Endothelial cell (in vitro differentiated cells): Measurements from ENCODE around the gene ZNF217. TPM values are rescaled to one million over a fixed set of nuclear protein-coding genes. Genes with fewer than 3 reads are reported as not detected.

Experiments
- DNase-seq: peaks from one replicate; pipeline ENCODE4 v3.0.0; 2021; ENCODE audit warnings: low spot score
- H3K27ac Mint-ChIP-seq: one replicate; pipeline ENCODE4 v1.8.0; 2021; ENCODE audit warnings: mixed read lengths, inconsistent platforms; ENCODE audit not compliant: unreplicated experiment
- H3K27me3 Mint-ChIP-seq: one replicate; pipeline ENCODE4 v1.8.0; 2021; ENCODE audit warnings: mild to moderate bottlenecking, moderate library complexity, mixed read lengths, inconsistent platforms; ENCODE audit not compliant: unreplicated experiment
- H3K36me3 Mint-ChIP-seq: one replicate; pipeline ENCODE4 v1.8.0; 2021; ENCODE audit warnings: mild to moderate bottlenecking, low read depth, mixed read lengths, inconsistent platforms; ENCODE audit not compliant: unreplicated experiment
- H3K4me1 Mint-ChIP-seq: one replicate; pipeline ENCODE4 v1.8.0; 2021; ENCODE audit warnings: mild to moderate bottlenecking, mixed read lengths, inconsistent platforms; ENCODE audit not compliant: unreplicated experiment
- H3K4me3 Mint-ChIP-seq: one replicate; pipeline ENCODE4 v1.8.0; 2021; ENCODE audit warnings: mild to moderate bottlenecking, mixed read lengths, inconsistent platforms; ENCODE audit not compliant: unreplicated experiment
- H3K9me3 Mint-ChIP-seq: one replicate; pipeline ENCODE4 v1.8.0; 2021; ENCODE audit warnings: mixed read lengths, inconsistent platforms; ENCODE audit not compliant: unreplicated experiment
- CTCF ChIP-seq: fragments of 200-600 bp; sonication (generic); IDR thresholded peaks from one replicate; pipeline ENCODE4 v1.5.0; 2021; ENCODE audit warnings: antibody characterized with exemption; ENCODE audit not compliant: unreplicated experiment
- total RNA-seq: library from RNA; stranded (reverse); fragmentation: NEBNext Ultra II Directional; extraction: Animal tissue kit (Norgen Biotek cat#: 25700); gene quantifications from one replicate; pipeline ENCODE4 v1.2.1, GENCODE V29; 2021; ENCODE audit not compliant: unreplicated experiment

Gene ZNF217
- total RNA-seq, 1 donor from 2014 or later, result 76.7 TPM

- H3K4me3 Mint-ChIP-seq, result no peak overlapping the region
- no peak overlapping the region for H3K27ac Mint-ChIP-seq
- peaks cover 21% of the 10 kb centered on the region for H3K36me3 Mint-ChIP-seq
- DNase-seq, result no peak
- H3K27me3 Mint-ChIP-seq, result no peaks in the 10 kb centered on the region
- TF ChIP-seq CTCF, result no peak
- peaks cover 54% of the 10 kb centered on the region for H3K4me1 Mint-ChIP-seq
- no peaks in the 10 kb centered on the region for H3K9me3 Mint-ChIP-seq
Observed at GRCh38 chr20:53582251-53582570, 11.4 kb downstream of the ZNF217 start.

- peaks cover 26% of the 10 kb centered on the region for H3K36me3 Mint-ChIP-seq
- H3K27ac Mint-ChIP-seq, result no peak overlapping the region
Observed at GRCh38 chr20:53581444-53582250, 12.0 kb downstream of the ZNF217 start.

GRCh38 chr20:53580376-53581111 lies 13.1 kb downstream of the ZNF217 start:
- Mint-ChIP-seq H3K9me3 (no peaks in the 10 kb centered on the region), H3K4me1 (peaks cover 42% of the 10 kb centered on the region), H3K4me3 (no peak overlapping the region)

More at GRCh38 chr20:53581444-53582250, 12.0 kb downstream of the ZNF217 start:
- Mint-ChIP-seq H3K4me1 (peaks cover 53% of the 10 kb centered on the region), H3K9me3 (no peaks in the 10 kb centered on the region), H3K4me3 (no peak overlapping the region), H3K27me3 (no peaks in the 10 kb centered on the region)
- no peak for DNase-seq
- TF ChIP-seq CTCF, result no peak

GRCh38 chr20:53579581-53580375 lies 13.9 kb downstream of the ZNF217 start:
- peaks cover 36% of the 10 kb centered on the region for H3K4me1 Mint-ChIP-seq
- H3K9me3 Mint-ChIP-seq, result no peaks in the 10 kb centered on the region
- TF ChIP-seq CTCF, result no peak
- peaks cover 45% of the 10 kb centered on the region for H3K36me3 Mint-ChIP-seq
- DNase-seq, result no peak
- no peak overlapping the region for H3K4me3 Mint-ChIP-seq
- no peaks in the 10 kb centered on the region for H3K27me3 Mint-ChIP-seq
- H3K27ac Mint-ChIP-seq, result peak overlapping the region; percentile 34

More at GRCh38 chr20:53580376-53581111, 13.1 kb downstream of the ZNF217 start:
- H3K27ac Mint-ChIP-seq, result peak overlapping the region; percentile 34
- no peak for TF ChIP-seq CTCF
- no peak for DNase-seq
- peaks cover 37% of the 10 kb centered on the region for H3K36me3 Mint-ChIP-seq
- H3K27me3 Mint-ChIP-seq, result no peaks in the 10 kb centered on the region
